Smooth muscle cell (in vitro differentiated cells): ENCODE data around the gene ATM. TPM values are rescaled to one million over a fixed set of nuclear protein-coding genes. Genes with fewer than 3 reads are reported as not detected.
"Not testable (repeated sequence)": the region's sequence is repeated elsewhere in the genome, so short reads cannot be mapped to it uniquely, and the experiment has no call there.

Source experiments
- DNase-seq: peaks from one replicate; lab custom pipeline; 2025; ENCODE audit not compliant: unreplicated experiment; lab: John Stamatoyannopoulos, UW
- H2AFZ ChIP-seq: fragments of 200-600 bp; sonication (generic); 2 replicates; pipeline ENCODE4 v1.6.0; 2016; ENCODE audit warnings: antibody characterized with exemption, low read depth, mild to moderate bottlenecking
- H3F3A ChIP-seq: fragments of 200-600 bp; sonication (generic); 2 replicates; pipeline ENCODE4 v1.6.0; 2017; ENCODE audit warnings: antibody characterized with exemption, low read depth
- H3K27ac ChIP-seq: fragments of 200-600 bp; sonication (generic); 2 replicates; pipeline ENCODE4 v1.5.1; 2016; ENCODE audit warnings: low read depth, mild to moderate bottlenecking
- H3K27me3 ChIP-seq: fragments of 200-600 bp; sonication (generic); 2 replicates; pipeline ENCODE4 v1.6.1; 2016; ENCODE audit warnings: low read depth, mild to moderate bottlenecking
- H3K36me3 ChIP-seq: fragments of 200-600 bp; sonication (generic); 2 replicates; pipeline ENCODE4 v1.5.1; 2016; ENCODE audit warnings: low read depth
- H3K4me1 ChIP-seq: fragments of 200-600 bp; sonication (generic); 2 replicates; pipeline ENCODE4 v1.5.1; 2016; ENCODE audit warnings: low read depth
- H3K4me2 ChIP-seq: fragments of 200-600 bp; sonication (generic); 2 replicates; pipeline ENCODE4 v1.6.0; 2016; ENCODE audit warnings: mild to moderate bottlenecking
- H3K4me3 ChIP-seq: fragments of 200-600 bp; sonication (generic); 2 replicates; pipeline ENCODE4 v1.5.1; 2016; ENCODE audit warnings: mild to moderate bottlenecking
- H3K79me2 ChIP-seq: fragments of 200-600 bp; sonication (generic); 2 replicates; pipeline ENCODE4 v1.6.0; 2016; ENCODE audit warnings: low read depth, mild to moderate bottlenecking
- H3K9ac ChIP-seq: fragments of 200-600 bp; sonication (generic); 2 replicates; pipeline ENCODE4 v1.6.0; 2016; ENCODE audit warnings: low read depth
- H3K9me3 ChIP-seq: fragments of 200-600 bp; sonication (generic); replicated peaks from 2 replicates; pipeline ENCODE4 v1.5.1; 2016; ENCODE audit warnings: low read depth
- H4K20me1 ChIP-seq: fragments of 200-600 bp; sonication (generic); 2 replicates; pipeline ENCODE4 v1.6.0; 2016; ENCODE audit warnings: low read depth
- CTCF ChIP-seq: fragments of 200-600 bp; sonication (generic); IDR thresholded peaks from 2 replicates; pipeline ENCODE4 v1.5.1; 2017; ENCODE audit warnings: borderline replicate concordance, mild to moderate bottlenecking, antibody characterized with exemption; ENCODE audit not compliant: insufficient read depth, poor library complexity, severe bottlenecking
- WGBS: methylation state at CpG from one replicate; pipeline ENCODE4 v1.1.7; 2016; ENCODE audit warnings: low lambda C conversion rate; 5-methylcytosine and 5-hydroxymethylcytosine counted together
- polyA plus RNA-seq: library from polyadenylated mRNA; unstranded; fragments of >200 nt; fragmentation: Nextera tagmentation; extraction: Ambion mirVana; gene quantifications from 2 replicates; pipeline ENCODE4 v1.2.1, GENCODE V29; 2016
- total RNA-seq: library from RNA; depleted of rRNA; stranded (reverse); fragments of >200 nt; gene quantifications from 2 replicates; pipeline ENCODE4 v1.2.3, GENCODE V29; 2014

Gene ATM
- total and polyA plus RNA-seq, 2 experiments from 2014 or later = 7.6 to 64.6 TPM

DNA sequence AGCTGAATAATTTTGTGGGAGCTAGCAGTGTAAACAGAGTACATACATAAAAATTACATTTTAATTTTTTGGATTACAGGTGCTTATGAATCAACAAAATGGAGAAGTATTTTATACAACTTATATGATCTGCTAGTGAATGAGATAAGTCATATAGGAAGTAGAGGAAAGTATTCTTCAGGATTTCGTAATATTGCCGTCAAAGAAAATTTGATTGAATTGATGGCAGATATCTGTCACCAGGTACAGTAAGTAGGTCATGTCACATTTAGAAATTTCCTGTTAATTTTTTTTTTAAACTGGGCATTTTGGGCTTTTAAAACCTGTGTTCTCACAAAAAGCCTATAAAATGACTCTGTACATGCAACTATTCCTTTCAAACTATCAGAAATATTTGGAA is 24.0 kb downstream of the ATM start:
- Histone ChIP-seq H3K9ac (no peak overlapping the region), H3K36me3 (peaks cover 3% of the 10 kb centered on the region), H3K4me2 (no peak overlapping the region), H3K79me2 (no peaks in the 10 kb centered on the region), H3K4me1 (no peaks in the 10 kb centered on the region), H3K27me3 (no peaks in the 10 kb centered on the region), H3K4me3 (no peak overlapping the region), H4K20me1 (no peaks in the 10 kb centered on the region), H3F3A (no peaks in the 10 kb centered on the region), H3K9me3 (no peaks in the 10 kb centered on the region), H2AFZ (no peak overlapping the region), H3K27ac (no peak overlapping the region)
- 97% methylated on average over 2 of the region's 2 CpGs for WGBS
- no peak for DNase-seq
- no peak for TF ChIP-seq CTCF

- no peak for TF ChIP-seq CTCF
- Histone ChIP-seq H4K20me1 (no peaks in the 10 kb centered on the region), H3K4me1 (no peaks in the 10 kb centered on the region), H3K27ac (no peak overlapping the region), H3K36me3 (peaks cover 27% of the 10 kb centered on the region), H3F3A (no peaks in the 10 kb centered on the region), H3K9ac (no peak overlapping the region), H3K4me2 (no peak overlapping the region), H2AFZ (no peak overlapping the region), H3K79me2 (no peaks in the 10 kb centered on the region), H3K9me3 (no peaks in the 10 kb centered on the region), H3K4me3 (no peak overlapping the region), H3K27me3 (no peaks in the 10 kb centered on the region)
- 71% methylated on average over 1 of the region's 1 CpG for WGBS
- no peak for DNase-seq
Observed at GRCh38 chr11:108253176-108253575, 30.3 kb downstream of the ATM start.

GRCh38 chr11:108269583-108269982 is 46.7 kb downstream of the ATM start:
- no peak overlapping the region for H3K27ac ChIP-seq
- H3F3A ChIP-seq = no peaks in the 10 kb centered on the region
- DNase-seq = no peak
- peaks cover 6% of the 10 kb centered on the region for H3K9me3 ChIP-seq
- no peak overlapping the region for H3K9ac ChIP-seq
- H4K20me1 ChIP-seq = no peaks in the 10 kb centered on the region
- H3K79me2 ChIP-seq = peaks cover 1% of the 10 kb centered on the region
- no peaks in the 10 kb centered on the region for H3K4me1 ChIP-seq
- H3K4me3 ChIP-seq = no peak overlapping the region
- H3K27me3 ChIP-seq = no peaks in the 10 kb centered on the region
- H2AFZ ChIP-seq = no peak overlapping the region
- H3K36me3 ChIP-seq = peaks cover 27% of the 10 kb centered on the region
- WGBS = 93% methylated on average over 3 of the region's 3 CpGs
- no peak for TF ChIP-seq CTCF
- no peak overlapping the region for H3K4me2 ChIP-seq

DNA sequence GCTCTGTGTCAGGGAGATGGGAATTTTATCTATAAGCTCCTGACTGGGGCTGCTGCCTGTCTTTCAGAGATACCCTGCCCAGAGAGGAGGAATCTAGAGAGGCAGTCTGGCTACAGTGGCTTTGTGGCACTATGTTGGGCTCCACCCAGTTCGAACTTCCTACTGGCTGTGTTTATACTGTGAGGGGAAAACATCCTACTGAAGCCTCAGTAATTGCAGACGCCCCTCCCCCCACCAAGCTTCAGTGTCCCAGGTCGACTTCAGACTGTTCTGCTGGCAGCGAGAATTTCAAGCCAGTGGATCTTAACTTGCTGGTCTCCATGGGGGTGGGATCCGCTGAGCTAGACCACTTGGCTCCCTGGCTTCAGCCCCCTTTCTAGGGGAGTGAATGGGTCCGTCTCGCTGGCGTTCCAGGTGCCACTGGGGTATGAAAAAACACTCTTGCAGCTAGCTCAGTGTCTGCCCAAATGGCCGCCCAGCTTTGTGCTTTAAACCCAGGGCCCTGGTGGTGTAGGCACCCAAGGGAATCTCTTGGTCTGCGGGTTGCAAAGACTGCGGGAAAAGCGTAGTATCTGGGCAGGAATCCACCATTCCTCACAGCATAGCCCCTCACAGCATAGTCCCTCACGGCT is 54.2 kb downstream of the ATM start:
- H3K4me1 ChIP-seq, H3F3A ChIP-seq, H3K9ac ChIP-seq, H4K20me1 ChIP-seq, H3K4me2 ChIP-seq, H3K27me3 ChIP-seq, H3K27ac ChIP-seq, H3K9me3 ChIP-seq, H3K79me2 ChIP-seq, H2AFZ ChIP-seq, H3K4me3 ChIP-seq, DNase-seq: not testable (repeated sequence)
- H3K36me3 ChIP-seq = peaks cover 17% of the 10 kb centered on the region
- WGBS = 86% methylated on average over 13 of the region's 13 CpGs
